Bronchial epithelial cell (primary cell): ENCODE results near the gene GNAT3. TPM values are rescaled to one million over a fixed set of nuclear protein-coding genes. Genes with fewer than 3 reads are reported as not detected.

Experiments
- DNase-seq: peaks from one replicate; pipeline ENCODE4 v3.0.0-alpha.2; 2010; ENCODE audit warnings: low read depth
- FAIRE-seq: peaks from 2 replicates; lab custom pipeline; 2011; peaks lifted over from hg19 to GRCh38; lab: Jason Lieb, UNC
- H3K27me3 ChIP-seq: 2 replicates; pipeline ENCODE4 v1.5.1; 2011; ENCODE audit warnings: low read length; ENCODE audit not compliant: control insufficient read depth, insufficient read depth
- H3K36me3 ChIP-seq: 2 replicates; pipeline ENCODE4 v1.5.1; 2011; ENCODE audit warnings: low read length; ENCODE audit not compliant: control insufficient read depth, insufficient read depth
- H3K4me3 ChIP-seq: 2 replicates; pipeline ENCODE4 v1.5.1; 2011; ENCODE audit warnings: mild to moderate bottlenecking, low read depth, low read length, control low read depth
- total RNA-seq: library from RNA; depleted of rRNA; stranded (reverse); fragments of >200 nt; gene quantifications from 2 replicates; pipeline ENCODE4 v1.2.1, GENCODE V29; 2014
- TF ChIP-seq, protein P1 (sequence below): IDR thresholded peaks from 2 replicates; pipeline ENCODE4 v1.5.1; 2011; ENCODE audit warnings: mild to moderate bottlenecking, moderate library complexity, low read length, control low read depth, inconsistent platforms; ENCODE audit not compliant: insufficient read depth, severe bottlenecking

The GNAT3 gene
- total RNA-seq, 1 donor from 2014 or later = not detected

DNA sequence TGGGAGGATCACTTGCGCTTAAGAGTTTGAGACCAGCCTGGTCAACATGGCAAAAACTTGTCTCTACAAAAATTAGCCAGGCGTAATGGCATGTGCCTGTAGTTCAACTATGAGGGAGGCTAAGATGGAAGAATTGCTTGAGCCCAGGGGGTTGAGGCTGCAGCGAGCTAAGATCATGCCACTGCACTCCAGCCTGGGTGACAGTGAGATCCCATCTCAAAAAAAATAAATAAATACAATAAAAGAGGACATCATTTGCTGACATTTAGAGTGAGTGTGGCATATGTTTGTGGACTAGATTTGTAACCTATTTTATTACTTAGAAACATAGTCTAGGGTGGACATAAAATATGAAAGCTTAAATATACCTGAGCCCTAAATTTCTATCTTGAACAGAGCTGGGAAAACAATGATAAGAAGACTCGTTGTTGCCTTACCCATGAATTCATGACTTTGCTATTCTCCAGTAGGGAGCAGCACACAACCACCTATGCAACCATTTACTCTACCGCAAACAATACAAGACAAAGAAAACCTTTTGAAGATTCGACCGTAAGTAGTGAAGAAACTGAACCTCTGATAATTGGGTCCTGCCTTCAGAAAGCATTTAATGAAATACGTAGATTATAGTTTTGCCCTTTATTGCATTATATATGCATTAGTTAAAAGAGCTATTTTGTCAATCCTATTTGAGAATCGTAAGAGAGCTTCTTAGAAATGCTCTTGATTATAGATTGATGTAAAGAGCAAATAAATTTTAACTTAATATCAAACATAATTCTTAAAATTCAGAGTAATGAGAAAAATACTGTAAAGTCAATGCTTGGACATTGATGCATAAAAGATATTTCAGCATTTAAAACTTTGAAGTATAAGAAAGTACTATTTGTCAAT, 83.5 kb downstream of the GNAT3 start:
- DNase-seq (peak; percentile 69), FAIRE-seq (no peak)
- Histone ChIP-seq H3K4me3 (no peak overlapping the region), H3K36me3 (no peaks in the 10 kb centered on the region), H3K27me3 (no peaks in the 10 kb centered on the region)
- TF ChIP-seq, protein P1, sequence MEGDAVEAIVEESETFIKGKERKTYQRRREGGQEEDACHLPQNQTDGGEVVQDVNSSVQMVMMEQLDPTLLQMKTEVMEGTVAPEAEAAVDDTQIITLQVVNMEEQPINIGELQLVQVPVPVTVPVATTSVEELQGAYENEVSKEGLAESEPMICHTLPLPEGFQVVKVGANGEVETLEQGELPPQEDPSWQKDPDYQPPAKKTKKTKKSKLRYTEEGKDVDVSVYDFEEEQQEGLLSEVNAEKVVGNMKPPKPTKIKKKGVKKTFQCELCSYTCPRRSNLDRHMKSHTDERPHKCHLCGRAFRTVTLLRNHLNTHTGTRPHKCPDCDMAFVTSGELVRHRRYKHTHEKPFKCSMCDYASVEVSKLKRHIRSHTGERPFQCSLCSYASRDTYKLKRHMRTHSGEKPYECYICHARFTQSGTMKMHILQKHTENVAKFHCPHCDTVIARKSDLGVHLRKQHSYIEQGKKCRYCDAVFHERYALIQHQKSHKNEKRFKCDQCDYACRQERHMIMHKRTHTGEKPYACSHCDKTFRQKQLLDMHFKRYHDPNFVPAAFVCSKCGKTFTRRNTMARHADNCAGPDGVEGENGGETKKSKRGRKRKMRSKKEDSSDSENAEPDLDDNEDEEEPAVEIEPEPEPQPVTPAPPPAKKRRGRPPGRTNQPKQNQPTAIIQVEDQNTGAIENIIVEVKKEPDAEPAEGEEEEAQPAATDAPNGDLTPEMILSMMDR = peak; percentile 70

DNA sequence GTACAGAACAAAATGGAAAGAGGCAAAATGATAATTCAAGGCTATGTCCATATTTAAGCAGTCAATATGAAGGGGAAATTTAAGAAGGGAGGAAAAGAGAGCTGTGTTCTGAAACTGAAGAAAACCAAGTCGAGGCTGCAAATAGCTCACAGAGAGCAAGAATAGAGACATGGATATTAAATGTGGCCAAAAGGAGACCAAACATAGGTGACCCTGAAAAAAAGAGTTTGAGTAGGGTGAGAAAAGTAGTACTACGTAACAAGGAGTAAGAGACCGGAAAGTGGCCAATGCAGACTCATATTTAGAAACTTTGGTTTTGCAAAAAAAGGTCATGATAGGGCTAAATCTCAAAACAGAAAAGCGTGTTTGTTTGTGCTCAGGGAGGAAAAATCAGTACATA, 84.6 kb downstream of the GNAT3 start:
- no peaks in the 10 kb centered on the region for H3K36me3 ChIP-seq
- TF ChIP-seq, protein P1 = no peak
- no peak overlapping the region for H3K4me3 ChIP-seq
- FAIRE-seq (no peak), DNase-seq (no peak)
- no peaks in the 10 kb centered on the region for H3K27me3 ChIP-seq

DNA sequence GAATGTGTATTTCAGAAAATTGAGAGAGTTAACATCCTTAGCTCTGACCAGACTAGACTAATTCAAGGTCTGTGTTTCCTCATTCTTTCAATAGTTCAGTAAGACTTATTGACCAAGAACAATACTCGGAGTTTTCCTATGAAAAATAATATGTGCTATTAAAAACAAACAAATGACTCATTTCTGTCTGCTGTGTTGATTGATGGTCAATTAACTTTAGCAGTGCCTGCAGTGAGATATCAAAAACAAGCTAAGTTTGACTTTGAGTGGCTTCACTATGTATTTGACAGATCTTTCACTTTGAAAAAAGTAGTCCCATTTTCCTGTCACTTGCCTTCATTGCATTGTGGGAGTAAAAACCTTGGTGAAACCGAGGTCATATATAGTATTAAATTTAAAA, 91.0 kb downstream of the GNAT3 start:
- TF ChIP-seq, protein P1 = no peak
- Histone ChIP-seq H3K36me3 (no peaks in the 10 kb centered on the region), H3K27me3 (no peaks in the 10 kb centered on the region), H3K4me3 (no peak overlapping the region)
- FAIRE-seq (no peak), DNase-seq (no peak)

DNA sequence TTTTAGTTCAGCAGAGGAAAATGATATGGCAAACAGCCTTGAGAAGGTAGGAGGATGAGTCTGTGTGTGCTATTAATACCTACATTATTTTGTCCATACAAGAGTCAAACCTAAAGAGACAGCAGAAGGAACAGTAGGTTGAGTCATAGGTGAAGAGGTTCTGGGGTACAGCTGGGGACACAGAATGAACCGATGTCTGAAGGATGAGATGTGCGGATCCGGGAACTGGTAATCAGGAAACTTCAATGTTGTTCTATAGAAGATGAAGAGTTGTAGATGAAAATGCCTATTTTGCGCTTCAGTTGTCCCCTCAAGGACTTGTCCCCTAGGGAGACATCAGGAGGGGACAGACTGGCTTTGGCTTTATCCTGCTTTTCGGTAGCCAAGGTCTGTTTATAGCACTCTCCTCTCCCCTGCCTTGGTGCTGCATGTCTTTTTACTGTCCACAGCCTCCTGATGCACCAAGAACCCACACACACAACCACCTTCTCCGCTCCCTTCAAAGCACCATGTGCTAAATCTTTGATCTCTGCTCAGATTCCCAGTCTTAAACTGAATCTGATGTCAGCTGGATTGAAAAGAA, 94.6 kb downstream of the GNAT3 start:
- FAIRE-seq = no peak

DNA sequence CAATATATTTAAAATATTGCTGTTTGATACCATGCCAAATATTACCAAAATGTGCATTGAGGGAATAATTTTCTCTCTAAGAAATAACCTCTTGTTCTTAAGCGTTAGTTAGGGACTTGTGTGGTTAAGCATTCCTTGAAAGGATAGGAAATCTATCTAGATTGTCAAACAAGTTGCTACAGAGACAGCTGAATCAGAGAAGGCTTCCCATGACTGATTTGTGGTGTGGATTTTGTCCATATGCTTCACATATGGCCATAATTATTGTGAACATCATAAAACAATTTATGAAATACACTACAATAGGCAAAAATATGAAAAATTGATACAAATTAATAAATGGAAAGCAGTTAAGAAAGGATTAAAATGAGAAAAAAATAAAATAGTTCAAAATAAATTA, 96.3 kb downstream of the GNAT3 start:
- TF ChIP-seq, protein P1 = no peak
- H3K27me3 ChIP-seq = no peaks in the 10 kb centered on the region
- H3K4me3 ChIP-seq = no peak overlapping the region
- DNase-seq = peak; percentile 88
- no peaks in the 10 kb centered on the region for H3K36me3 ChIP-seq
- no peak for FAIRE-seq

More for the DNA sequence above, 94.6 kb downstream of the GNAT3 start:
- H3K4me3 ChIP-seq = no peak overlapping the region
- DNase-seq = no peak
- TF ChIP-seq, protein P1 = no peak
- H3K27me3 ChIP-seq = no peaks in the 10 kb centered on the region
- H3K36me3 ChIP-seq = no peaks in the 10 kb centered on the region
